Testis (tissue), 3 donors: Measurements from ENCODE around the gene UBA1. TPM values are rescaled to one million over a fixed set of nuclear protein-coding genes. Genes with fewer than 3 reads are reported as not detected.

Experiments
- DNase-seq: peaks from one replicate; pipeline ENCODE4 v3.0.0-alpha.2; 2019
- H3K27ac ChIP-seq, 2 donors: fragments of 200-600 bp; sonication (generic); one replicate each; pipeline ENCODE4 v1.5.1; 2019
- H3K27me3 ChIP-seq: fragments of 200-600 bp; sonication (generic); one replicate; pipeline ENCODE4 v1.5.1; 2019
- H3K36me3 ChIP-seq: fragments of 200-600 bp; sonication (generic); one replicate; pipeline ENCODE4 v1.5.1; 2017; ENCODE audit warnings: low read depth; ENCODE audit errors: missing control alignments
- H3K4me1 ChIP-seq: fragments of 200-600 bp; sonication (generic); one replicate; pipeline ENCODE4 v1.5.1; 2019
- H3K4me3 ChIP-seq, 2 donors: fragments of 200-600 bp; sonication (generic); one replicate each; pipeline ENCODE4 v1.5.1; 2017 to 2019
- H3K9me3 ChIP-seq: fragments of 200-600 bp; sonication (generic); one replicate; pipeline ENCODE4 v1.5.1; 2017
- CTCF ChIP-seq, 3 experiments: fragments of 450-650 bp in 2 of 3; fragments of 200-600 bp in 1 of 3; sonication (generic) in 1 of 3; IDR thresholded peaks; one replicate each; pipeline ENCODE4 v1.5.1; 2016 to 2019; ENCODE audit warnings: antibody characterized with exemption in 3 of 3, mild to moderate bottlenecking in 2 of 3, moderate library complexity in 1 of 3
- POLR2A ChIP-seq: fragments of 450-650 bp; IDR thresholded peaks from one replicate; pipeline ENCODE4 v1.6.1; 2017; ENCODE audit warnings: antibody characterized with exemption, mild to moderate bottlenecking, moderate library complexity
- WGBS, 2 donors: methylation state at CpG; one replicate each; pipeline ENCODE4 v1.1.5; 2018; 5-methylcytosine and 5-hydroxymethylcytosine counted together
- intact Hi-C: fragments of 100-400 bp; cut with DNase I; formaldehyde crosslinking; loops from one replicate; pipeline ENCODE4 v1.15.1; 2023; ENCODE audit warnings: low total_unique reads
- polyA plus RNA-seq: library from polyadenylated mRNA; stranded (reverse); fragments of 350-450 nt; fragmentation: Illumina TruSeq; extraction: RNeasy Lipid Tissue Mini Kit (QIAGEN cat#74804); gene quantifications from one replicate; pipeline ENCODE4 v1.2.3, GENCODE V29; 2014; ENCODE audit warnings: low read depth, low replicate concordance; ENCODE audit not compliant: insufficient read depth
- total RNA-seq, 2 donors: library from RNA; depleted of rRNA; stranded (reverse); fragments of >200 nt; gene quantifications; one replicate each; pipeline ENCODE4 v1.2.3, GENCODE V29; 2016

The UBA1 gene
- total and polyA plus RNA-seq, 3 donors from 2014 or later, result 207 to 338 (median 243) TPM

GRCh38 chrX:47145395-47146120 is 48.1 kb upstream of the UBA1 start:
- DNase-seq, result peak; percentile 23
- no peaks in the 10 kb centered on the region for H3K9me3 ChIP-seq

GRCh38 chrX:47146121-47146935 is 47.3 kb upstream of the UBA1 start:
- peaks cover 7% of the 10 kb centered on the region for H3K4me1 ChIP-seq
- no peaks in the 10 kb centered on the region for H3K9me3 ChIP-seq
- H3K27me3 ChIP-seq, result no peaks in the 10 kb centered on the region
- TF ChIP-seq CTCF (IDR thresholded peaks at IDR 0.05), result no peak
- no peak for TF ChIP-seq POLR2A
- 3% methylated on average over 7 of the region's 10 CpGs; no CpG with 5 or more reads in 1 of the 2 donors for WGBS, 2 donors
- peak overlapping the region; percentile 73 to 77 for H3K4me3 ChIP-seq
- DNase-seq, result no peak
- intact Hi-C loops, result no loop called here
- H3K36me3 ChIP-seq, result no peaks in the 10 kb centered on the region
- H3K27ac ChIP-seq, result peak overlapping the region in 1 of 2 donors; percentile 19

More at GRCh38 chrX:47145395-47146120, 48.1 kb upstream of the UBA1 start:
- Histone ChIP-seq H3K36me3 (no peaks in the 10 kb centered on the region), H3K4me3 (peak overlapping the region; percentile 73 to 77), H3K4me1 (peaks cover 7% of the 10 kb centered on the region), H3K27me3 (no peaks in the 10 kb centered on the region), H3K27ac (peak overlapping the region; percentile 93 to 96)
- TF ChIP-seq POLR2A, result no peak
- TF ChIP-seq CTCF (IDR thresholded peaks at IDR 0.05), result no peak
- intact Hi-C loops, result no loop called here
- 0 to 2% methylated on average over 11 to 33 of the region's 39 CpGs for WGBS, 2 donors

GRCh38 chrX:47146936-47147859 is 46.4 kb upstream of the UBA1 start:
- Histone ChIP-seq H3K27ac (no peak overlapping the region), H3K4me3 (no peak overlapping the region), H3K27me3 (no peaks in the 10 kb centered on the region), H3K4me1 (peaks cover 7% of the 10 kb centered on the region), H3K36me3 (no peaks in the 10 kb centered on the region), H3K9me3 (no peaks in the 10 kb centered on the region)
- DNase-seq, result no peak
- 56 to 67% methylated on average over 5 to 11 of the region's 12 CpGs for WGBS, 2 donors
- intact Hi-C loops, result no loop called here
- TF ChIP-seq POLR2A, result no peak
- no peak for TF ChIP-seq CTCF (IDR thresholded peaks at IDR 0.05)

- Histone ChIP-seq H3K27ac (no peak overlapping the region), H3K4me3 (no peak overlapping the region), H3K27me3 (no peaks in the 10 kb centered on the region), H3K9me3 (no peaks in the 10 kb centered on the region), H3K4me1 (peaks cover 7% of the 10 kb centered on the region), H3K36me3 (no peaks in the 10 kb centered on the region)
- intact Hi-C loops, result no loop called here
- 60 to 77% methylated on average over 2 of the region's 2 CpGs for WGBS, 2 donors
- no peak for TF ChIP-seq POLR2A
- no peak for TF ChIP-seq CTCF (IDR thresholded peaks at IDR 0.05)
- DNase-seq, result no peak
Observed at GRCh38 chrX:47148946-47149345, 44.7 kb upstream of the UBA1 start.
